Measurements from ENCODE around the gene MAP4K2. TPM values are rescaled to one million over a fixed set of nuclear protein-coding genes. Genes with fewer than 3 reads are reported as not detected.

MAP4K2 gene
- total and polyA plus RNA-seq, 2 of the 4 experiments (the other 2 are of a cell fraction) = 11.7 to 16.6 TPM

- H3K56ac ChIP-seq (ENCODE audit: extremely low read depth, insufficient read depth, low read length) = no peak overlapping the region
- dilution Hi-C loops (cut with HindIII; ENCODE audit: low sequenced_read_pairs, unreplicated experiment) (no loop called here), intact Hi-C loops (cut with micrococcal nuclease) (no loop called here), in situ Hi-C loops (cut with MboI; ENCODE audit: low sequenced_read_pairs) (no loop called here)
- no peak overlapping the region for H2BK5ac ChIP-seq (ENCODE audit: low read depth, low read length, poor library complexity, severe bottlenecking)
- no peaks in the 10 kb centered on the region for H3K36me3 ChIP-seq (ENCODE audit: control insufficient read depth, insufficient read depth, low read length)
- no peak overlapping the region for H3K4ac ChIP-seq (ENCODE audit: low read depth, low read length)
- H3K14ac ChIP-seq (replicated peaks; ENCODE audit: low read depth, low read length) = no peak overlapping the region
- no peak overlapping the region for H4K8ac ChIP-seq (ENCODE audit: low read depth in 2 of 2, low read length in 2 of 2)
- H4K91ac ChIP-seq (ENCODE audit: insufficient read depth, low read depth, low read length) = no peak overlapping the region
- TF ChIP-seq RCOR1 (IDR thresholded peaks at IDR 0.05; ENCODE audit: insufficient replicate concordance, low read length) (no peak), CEBPB (IDR thresholded peaks at IDR 0.05; ENCODE audit: low read depth, low read length) (no peak), POLR2A (IDR thresholded peaks at IDR 0.05; ENCODE audit: low read depth, low read length) (no peak), NFE2L2 (IDR thresholded peaks at IDR 0.05; ENCODE audit: low read depth, low read length) (no peak), CHD1 (IDR thresholded peaks at IDR 0.05; ENCODE audit: low read depth, low read length) (no peak), FOS (IDR thresholded peaks at IDR 0.05; ENCODE audit: low read depth, low read length) (no peak), MXI1 (IDR thresholded peaks at IDR 0.05; ENCODE audit: borderline replicate concordance, low read depth, low read length) (no peak), SMC3 (IDR thresholded peaks at IDR 0.05; ENCODE audit: low read depth, low read length) (no peak), ELK1 (IDR thresholded peaks at IDR 0.05; ENCODE audit: borderline replicate concordance, low read depth, low read length) (no peak), MAFK (IDR thresholded peaks at IDR 0.05; ENCODE audit: low read depth, low read length) (no peak), RAD21 (IDR thresholded peaks at IDR 0.05; ENCODE audit: low read length) (no peak), MAZ (IDR thresholded peaks at IDR 0.05; ENCODE audit: borderline replicate concordance, low read depth, low read length) (no peak), BHLHE40 (IDR thresholded peaks at IDR 0.05; ENCODE audit: low read depth, low read length) (no peak), USF2 (IDR thresholded peaks at IDR 0.05; ENCODE audit: low read depth, low read length) (no peak), CTCF (conservative IDR thresholded peaks at IDR 0.05; ENCODE audit: low read depth, low read length) (no peak)
- no peak overlapping the region for H3K18ac ChIP-seq (ENCODE audit: low read depth, low read length)
- peaks cover 4% of the 10 kb centered on the region for H3K9me1 ChIP-seq (ENCODE audit: insufficient read depth, low read length)
- H2BK20ac ChIP-seq (ENCODE audit: low read depth, low read length) = no peak overlapping the region
- H2BK15ac ChIP-seq (ENCODE audit: low read depth, low read length) = no peak overlapping the region
- no peaks in the 10 kb centered on the region for H3K79me1 ChIP-seq (ENCODE audit: low read depth in 1 of 2, low read length in 2 of 2)
- no peaks in the 10 kb centered on the region for H3K27me3 ChIP-seq (ENCODE audit: control insufficient read depth, insufficient read depth, low read length)
- H4K5ac ChIP-seq (ENCODE audit: low read depth, low read length) = no peak overlapping the region
- H3K9me3 ChIP-seq (ENCODE audit: control insufficient read depth, insufficient read depth, low read length) = no peaks in the 10 kb centered on the region
- H3K27ac ChIP-seq (ENCODE audit: insufficient read depth, low read length) = no peak overlapping the region
- H3K9ac ChIP-seq (ENCODE audit: low read depth, low read length) = no peak overlapping the region
- no peak overlapping the region for H2AFZ ChIP-seq (replicated peaks; ENCODE audit: low read length, poor library complexity)
- no peak overlapping the region for H3K23ac ChIP-seq (ENCODE audit: low read depth, low read length)
- 88% methylated on average over 6 of the region's 9 CpGs; no CpG with 5 or more reads in 1 of the 2 experiments for WGBS, 2 experiments (ENCODE audit: extremely low coverage in 2 of 2, insufficient read length in 1 of 2)
- no peak for DNase-seq
- no peak overlapping the region for H2AK5ac ChIP-seq (ENCODE audit: low read depth, low read length)
- H4K20me1 ChIP-seq (ENCODE audit: insufficient read depth, low read length) = peaks cover 8% of the 10 kb centered on the region
- H2BK120ac ChIP-seq (ENCODE audit: low read depth, low read length) = no peak overlapping the region
- H3K4me1 ChIP-seq (ENCODE audit: control insufficient read depth, insufficient read depth, low read length) = peaks cover 3% of the 10 kb centered on the region; the same call in 1 of the 2 replicates
- ATAC-seq (ENCODE audit: low read depth) = no peak
- no peak overlapping the region for H3K4me3 ChIP-seq (ENCODE audit: insufficient read depth, low read depth, low read length)
- H2AK9ac ChIP-seq (replicated peaks; ENCODE audit: low read depth, low read length, poor library complexity) = no peak overlapping the region
- no TSS peak for BruUV-seq (replicated peaks)
- no peak overlapping the region for H3K4me2 ChIP-seq (ENCODE audit: low read depth, low read length)
- POLR2A ChIA-PET (ENCODE audit: unreplicated experiment) = no interaction called here
- CTCF ChIA-PET = no interaction called here
Observed at GRCh38 chr11:64751580-64751979, 51.4 kb downstream of the MAP4K2 start.

All from IMR-90 (cell line).